SK-N-SH (cell line): Measurements from ENCODE around the gene ZSWIM8. TPM values are rescaled to one million over a fixed set of nuclear protein-coding genes. Genes with fewer than 3 reads are reported as not detected.
A peak's percentile ranks its signal among the peaks of the same experiment; 100 is the strongest.

Source experiments
- CTCF ChIA-PET: fragments of 300-600, 350-600 bp; formaldehyde crosslinking; extraction: SDS; loops from one replicate; lab custom pipeline; 2021; lab: Yijun Ruan, JAX
- POLR2A ChIA-PET: fragments of 350-600 bp; sonication (Branson Sonifier 250); formaldehyde crosslinking; extraction: SDS; loops from one replicate; lab custom pipeline; 2020; ENCODE audit warnings: antibody characterized with exemption, inconsistent platforms; lab: Yijun Ruan, JAX
- DNase-seq: peaks from one replicate; pipeline ENCODE4 v3.0.0; 2012
- H2AFZ ChIP-seq: fragments of 200-600 bp; sonication (generic); 2 replicates; pipeline ENCODE4 v1.8.1; 2016; ENCODE audit warnings: antibody characterized with exemption, mild to moderate bottlenecking, low read depth
- H3F3A ChIP-seq: fragments of 200-600 bp; sonication (generic); replicated peaks from 2 replicates; pipeline ENCODE3; 2016; ENCODE audit warnings: antibody characterized with exemption, mild to moderate bottlenecking; ENCODE audit not compliant: insufficient read depth
- H3K27ac ChIP-seq, 2 experiments: fragments of 200-500 bp in 1 of 2; fragments of 200-600 bp in 1 of 2; sonication (Bioruptor generic) in 1 of 2; sonication (generic), shearing (Covaris generic) in 1 of 2; 2 replicates each; pipeline versions ENCODE4 v1.5.1 to v1.6.1; 2014 to 2016; ENCODE audit warnings: low read depth in 2 of 2, inconsistent platforms in 1 of 2, low read length in 1 of 2, mild to moderate bottlenecking in 1 of 2, mixed read lengths in 1 of 2
- H3K27me3 ChIP-seq: fragments of 200-600 bp; sonication (generic), shearing (Covaris generic); 2 replicates; pipeline ENCODE4 v1.6.1; 2016; ENCODE audit warnings: mixed run types; ENCODE audit not compliant: insufficient read depth
- H3K36me3 ChIP-seq, 2 experiments: fragments of 200-500 bp in 1 of 2; fragments of 200-600 bp in 1 of 2; sonication (Bioruptor generic) in 1 of 2; sonication (generic) in 1 of 2; replicated peaks in 1 of 2; 2 replicates each; pipeline versions ENCODE3 to v1.5.1; 2014 to 2016; ENCODE audit warnings: low read length in 1 of 2, mild to moderate bottlenecking in 1 of 2; ENCODE audit not compliant: insufficient read depth in 2 of 2, control insufficient read depth in 1 of 2
- H3K4me1 ChIP-seq, 2 experiments: fragments of 200-500 bp in 1 of 2; fragments of 200-600 bp in 1 of 2; sonication (Bioruptor generic) in 1 of 2; sonication (generic), shearing (Covaris generic) in 1 of 2; 2 replicates each; pipeline versions ENCODE4 v1.5.1 to v1.6.1; 2014 to 2016; ENCODE audit warnings: low read depth in 1 of 2, low read length in 1 of 2, mixed run types in 1 of 2; ENCODE audit not compliant: insufficient read depth in 2 of 2, control insufficient read depth in 1 of 2
- H3K4me2 ChIP-seq: fragments of 200-600 bp; sonication (generic), shearing (Covaris generic); 2 replicates; pipeline ENCODE4 v1.6.1; 2017; ENCODE audit warnings: mixed run types
- H3K4me3 ChIP-seq, 2 experiments: fragments of 200-500 bp in 1 of 2; fragments of 200-600 bp in 1 of 2; sonication (Bioruptor generic) in 1 of 2; sonication (generic), shearing (Covaris generic) in 1 of 2; 2 replicates each; pipeline versions ENCODE4 v1.5.1 to v1.8.1; 2014 to 2016; ENCODE audit warnings: low read depth in 2 of 2, inconsistent platforms in 1 of 2, low read length in 1 of 2, mild to moderate bottlenecking in 1 of 2, mixed read lengths in 1 of 2, moderate library complexity in 1 of 2
- H3K79me2 ChIP-seq: fragments of 200-600 bp; sonication (generic); 2 replicates; pipeline ENCODE4 v1.8.1; 2017; ENCODE audit warnings: mild to moderate bottlenecking; ENCODE audit not compliant: insufficient read depth
- H3K9ac ChIP-seq: fragments of 200-600 bp; sonication (generic); 2 replicates; pipeline ENCODE4 v1.6.1; 2017; ENCODE audit warnings: mixed run types
- H3K9me2 ChIP-seq: fragments of 200-600 bp; sonication (generic); 2 replicates; pipeline ENCODE4 v1.6.1; 2017; ENCODE audit warnings: mixed run types
- H3K9me3 ChIP-seq: fragments of 200-600 bp; sonication (generic); 2 replicates; pipeline ENCODE4 v1.6.1; 2017; ENCODE audit warnings: mixed run types, mild to moderate bottlenecking, moderate library complexity
- H4K20me1 ChIP-seq: fragments of 200-600 bp; sonication (generic); 2 replicates; pipeline ENCODE4 v1.6.1; 2017; ENCODE audit warnings: mild to moderate bottlenecking, mixed run types; ENCODE audit not compliant: insufficient read depth
- EZH2phosphoT487 ChIP-seq: fragments of 200-600 bp; sonication (generic); IDR thresholded peaks from 2 replicates; pipeline ENCODE4 v1.6.1; 2017; ENCODE audit warnings: low read depth, mixed run types, mild to moderate bottlenecking, antibody characterized with exemption, moderate library complexity, borderline replicate concordance
- FOXJ3 ChIP-seq: sonication (generic); formaldehyde crosslinking; IDR thresholded peaks from 2 replicates; pipeline ENCODE4 v1.5.1; 2020; ENCODE audit warnings: mild to moderate bottlenecking, missing genetic modification reagents
- SMC3 ChIP-seq: IDR thresholded peaks from 2 replicates; pipeline ENCODE4 v1.6.1; 2012; ENCODE audit warnings: low read depth, low read length, improper control_type of control experiment
- TCF12 ChIP-seq: IDR thresholded peaks from 2 replicates; pipeline ENCODE4 v1.4.0; 2012
- WGBS: methylation state at CpG from one replicate; pipeline ENCODE4 v1.1.6; 2017; ENCODE audit warnings: low lambda C conversion rate; 5-methylcytosine and 5-hydroxymethylcytosine counted together
- polyA plus RNA-seq, 3 experiments: library from polyadenylated mRNA; depleted of rRNA; stranded (reverse); fragments of >200 nt; gene quantifications; 2 replicates each; pipeline ENCODE4 v1.2.3, GENCODE V29; 2012
- TF ChIP-seq, protein P1 (sequence below): fragments of 150-350 bp; IDR thresholded peaks from 2 replicates; pipeline ENCODE4 v1.6.1; 2017; ENCODE audit warnings: antibody characterized with exemption, low read length, low read depth, borderline replicate concordance
- TF ChIP-seq, protein P2 (sequence below): IDR thresholded peaks from 2 replicates; pipeline ENCODE4 v1.4.0; 2012; ENCODE audit warnings: low read depth
- TF ChIP-seq, protein P3 (sequence below): fragments of 200-600 bp; sonication (generic); IDR thresholded peaks from 2 replicates; pipeline ENCODE4 v1.6.1; 2017; ENCODE audit warnings: antibody characterized with exemption, mild to moderate bottlenecking, moderate library complexity
- TF ChIP-seq, protein P4 (sequence below): fragments of 150-350 bp; IDR thresholded peaks from 2 replicates; pipeline ENCODE4 v1.6.1; 2016; ENCODE audit warnings: mild to moderate bottlenecking, low read depth, low read length

The ZSWIM8 gene
- polyA plus RNA-seq, 1 of the 3 experiments (the other 2 are of a cell fraction): 97.3 TPM

DNA sequence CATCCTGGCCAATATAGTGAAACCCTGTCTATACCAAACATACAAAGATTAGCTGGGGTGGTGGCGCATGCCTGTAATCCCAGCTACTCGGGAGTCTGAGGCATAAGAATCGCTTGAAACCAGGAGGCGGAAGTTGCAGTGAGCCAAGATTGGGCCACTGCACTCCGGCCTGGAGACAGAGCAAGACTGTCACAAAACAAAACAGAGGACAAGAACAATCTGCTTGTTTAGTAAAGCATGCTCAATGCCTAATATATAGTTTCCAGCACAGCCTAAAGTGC is 43.0 kb upstream of the ZSWIM8 start:
- no peaks in the 10 kb centered on the region for H3F3A ChIP-seq
- H3K27me3 ChIP-seq: no peaks in the 10 kb centered on the region
- H3K9ac ChIP-seq: no peak overlapping the region
- no peak overlapping the region for H3K4me3 ChIP-seq
- CTCF ChIA-PET: no interaction called here
- 0 out of 2 replicates have a peak overlapping the region, but pooled peaks have one; percentile 74 for H3K4me2 ChIP-seq
- H3K9me2 ChIP-seq: no peaks in the 10 kb centered on the region
- peaks cover 0 to 7% of the 10 kb centered on the region in 2 experiments; a peak in 2 of 4 replicates for H3K4me1 ChIP-seq
- WGBS: 98% methylated on average over 5 of the region's 5 CpGs
- no peak overlapping the region for H3K27ac ChIP-seq
- peaks cover 49% of the 10 kb centered on the region for H3K79me2 ChIP-seq
- H3K9me3 ChIP-seq: no peaks in the 10 kb centered on the region
- no peaks in the 10 kb centered on the region for H4K20me1 ChIP-seq
- no peak overlapping the region for H2AFZ ChIP-seq
- POLR2A ChIA-PET: interaction anchor here (1.4 to 4.9 kb wide), 4 partner anchors 9 to 39 kb away, joined by 3 to 29 read pairs (median 14); partner anchors contain the start of gene CHCHD1
- H3K36me3 ChIP-seq: peaks cover 12 to 13% of the 10 kb centered on the region in 2 experiments
- no peak for DNase-seq
- TF ChIP-seq, protein P1, sequence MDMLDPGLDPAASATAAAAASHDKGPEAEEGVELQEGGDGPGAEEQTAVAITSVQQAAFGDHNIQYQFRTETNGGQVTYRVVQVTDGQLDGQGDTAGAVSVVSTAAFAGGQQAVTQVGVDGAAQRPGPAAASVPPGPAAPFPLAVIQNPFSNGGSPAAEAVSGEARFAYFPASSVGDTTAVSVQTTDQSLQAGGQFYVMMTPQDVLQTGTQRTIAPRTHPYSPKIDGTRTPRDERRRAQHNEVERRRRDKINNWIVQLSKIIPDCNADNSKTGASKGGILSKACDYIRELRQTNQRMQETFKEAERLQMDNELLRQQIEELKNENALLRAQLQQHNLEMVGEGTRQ: no peak
- TF ChIP-seq, all 33 proteins: peak for 0

DNA sequence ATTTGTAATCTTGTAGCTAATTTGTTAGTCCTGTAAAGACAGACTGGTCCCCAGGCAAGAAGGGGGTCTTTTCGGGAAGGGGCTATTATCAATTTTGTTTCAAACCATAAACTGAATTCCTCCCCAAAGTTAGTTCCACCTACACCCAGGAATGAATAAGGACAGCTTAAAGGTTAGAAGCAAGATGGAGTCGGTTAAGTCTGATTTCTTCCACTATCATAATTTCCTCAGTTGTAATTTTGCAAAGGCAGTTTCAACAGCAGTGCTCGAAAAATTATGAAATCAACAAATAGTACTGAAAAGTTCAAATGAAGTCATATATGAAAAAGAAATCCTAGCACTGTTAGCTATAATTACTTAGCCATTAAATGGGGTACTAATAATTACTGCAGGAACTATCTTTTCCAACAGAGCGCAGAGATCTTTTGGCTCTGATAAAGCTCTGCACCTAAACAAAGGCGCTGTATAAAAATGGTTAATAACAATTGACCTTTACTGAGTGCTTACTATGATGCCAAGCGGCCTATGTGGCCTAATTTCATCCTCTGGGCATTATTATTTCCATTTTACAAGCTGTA is 42.0 kb upstream of the ZSWIM8 start:
- Histone ChIP-seq H3K4me1 (peaks cover 0 to 7% of the 10 kb centered on the region in 2 experiments; a peak in 2 of 4 replicates), H3K4me3 (peak overlapping the region; percentile 77 to 90), H3F3A (no peaks in the 10 kb centered on the region), H4K20me1 (no peaks in the 10 kb centered on the region), H3K36me3 (peaks cover 12 to 21% of the 10 kb centered on the region in 2 experiments), H3K4me2 (peak overlapping the region; percentile 74), H3K27me3 (no peaks in the 10 kb centered on the region), H3K9ac (peak overlapping the region; percentile 91), H3K79me2 (peaks cover 59% of the 10 kb centered on the region), H3K27ac (peak overlapping the region; percentile 91), H2AFZ (peak overlapping the region; percentile 77), H3K9me3 (no peaks in the 10 kb centered on the region), H3K9me2 (no peaks in the 10 kb centered on the region)
- ChIA-PET POLR2A (interaction anchor here (1.4 to 4.9 kb wide), 6 partner anchors 10 to 95 kb away, joined by 3 to 29 read pairs (median 7); partner anchors contain the start of gene CHCHD1), CTCF (interaction anchor here (0.6 to 1.0 kb wide), 4 partner anchors 13 to 1998 kb away, joined by 3 read pairs; no protein-coding TSS in a partner anchor)
- TF ChIP-seq, protein P2, sequence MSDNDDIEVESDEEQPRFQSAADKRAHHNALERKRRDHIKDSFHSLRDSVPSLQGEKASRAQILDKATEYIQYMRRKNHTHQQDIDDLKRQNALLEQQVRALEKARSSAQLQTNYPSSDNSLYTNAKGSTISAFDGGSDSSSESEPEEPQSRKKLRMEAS: no peak
- TF ChIP-seq EZH2phosphoT487 (no peak), TCF12 (no peak), FOXJ3 (CRISPR knock-in tag) (no peak), SMC3 (no peak)
- TF ChIP-seq, protein P3, sequence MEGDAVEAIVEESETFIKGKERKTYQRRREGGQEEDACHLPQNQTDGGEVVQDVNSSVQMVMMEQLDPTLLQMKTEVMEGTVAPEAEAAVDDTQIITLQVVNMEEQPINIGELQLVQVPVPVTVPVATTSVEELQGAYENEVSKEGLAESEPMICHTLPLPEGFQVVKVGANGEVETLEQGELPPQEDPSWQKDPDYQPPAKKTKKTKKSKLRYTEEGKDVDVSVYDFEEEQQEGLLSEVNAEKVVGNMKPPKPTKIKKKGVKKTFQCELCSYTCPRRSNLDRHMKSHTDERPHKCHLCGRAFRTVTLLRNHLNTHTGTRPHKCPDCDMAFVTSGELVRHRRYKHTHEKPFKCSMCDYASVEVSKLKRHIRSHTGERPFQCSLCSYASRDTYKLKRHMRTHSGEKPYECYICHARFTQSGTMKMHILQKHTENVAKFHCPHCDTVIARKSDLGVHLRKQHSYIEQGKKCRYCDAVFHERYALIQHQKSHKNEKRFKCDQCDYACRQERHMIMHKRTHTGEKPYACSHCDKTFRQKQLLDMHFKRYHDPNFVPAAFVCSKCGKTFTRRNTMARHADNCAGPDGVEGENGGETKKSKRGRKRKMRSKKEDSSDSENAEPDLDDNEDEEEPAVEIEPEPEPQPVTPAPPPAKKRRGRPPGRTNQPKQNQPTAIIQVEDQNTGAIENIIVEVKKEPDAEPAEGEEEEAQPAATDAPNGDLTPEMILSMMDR: no peak
- TF ChIP-seq, protein P4, sequence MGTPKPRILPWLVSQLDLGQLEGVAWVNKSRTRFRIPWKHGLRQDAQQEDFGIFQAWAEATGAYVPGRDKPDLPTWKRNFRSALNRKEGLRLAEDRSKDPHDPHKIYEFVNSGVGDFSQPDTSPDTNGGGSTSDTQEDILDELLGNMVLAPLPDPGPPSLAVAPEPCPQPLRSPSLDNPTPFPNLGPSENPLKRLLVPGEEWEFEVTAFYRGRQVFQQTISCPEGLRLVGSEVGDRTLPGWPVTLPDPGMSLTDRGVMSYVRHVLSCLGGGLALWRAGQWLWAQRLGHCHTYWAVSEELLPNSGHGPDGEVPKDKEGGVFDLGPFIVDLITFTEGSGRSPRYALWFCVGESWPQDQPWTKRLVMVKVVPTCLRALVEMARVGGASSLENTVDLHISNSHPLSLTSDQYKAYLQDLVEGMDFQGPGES: no peak
- WGBS: 24% methylated on average over 6 of the region's 6 CpGs
- no peak for DNase-seq
